Endothelial cell of umbilical vein (primary cell): ENCODE measurements around the gene FRMD4A.

Source experiments
- CTCF ChIP-seq, 2 donors: IDR thresholded peaks; 1 replicate in 1 of 2; 2 replicates in 1 of 2; pipeline ENCODE4 v1.5.1; 2011; ENCODE audit warnings: low read length in 2 of 2, mild to moderate bottlenecking in 2 of 2, moderate library complexity in 2 of 2, control low read depth in 1 of 2, inconsistent platforms in 1 of 2, low read depth in 1 of 2; ENCODE audit not compliant: insufficient read depth in 1 of 2; ENCODE audit errors: extremely low read depth in 1 of 2
- EZH2 ChIP-seq: IDR thresholded peaks from 2 replicates; pipeline ENCODE4 v1.6.1; 2012; ENCODE audit warnings: borderline replicate concordance, low read depth, mild to moderate bottlenecking, moderate library complexity, low read length, inconsistent platforms; ENCODE audit not compliant: severe bottlenecking
- MAX ChIP-seq: IDR thresholded peaks from 2 replicates; pipeline ENCODE4 v1.6.1; 2011; ENCODE audit not compliant: insufficient read depth, insufficient read length
- MYC ChIP-seq: IDR thresholded peaks from one replicate; pipeline ENCODE4 v1.6.1; 2011; ENCODE audit warnings: mild to moderate bottlenecking, low read depth, low read length
- POLR2A ChIP-seq: IDR thresholded peaks from 2 replicates; pipeline ENCODE4 v1.6.1; 2012; ENCODE audit warnings: low read depth, mild to moderate bottlenecking, control low read depth, low read length
- POLR2AphosphoS5 ChIP-seq: IDR thresholded peaks from 2 replicates; pipeline ENCODE4 v1.6.1; 2012; ENCODE audit warnings: low read depth, mild to moderate bottlenecking, control low read depth, low read length, moderate library complexity; ENCODE audit not compliant: insufficient read depth

GRCh38 chr10:14327527-14327926, 3.2 kb downstream of the FRMD4A start:
- TF ChIP-seq POLR2A (no peak), EZH2 (no peak), CTCF (IDR thresholded peaks at IDR 0.05; ENCODE audit: extremely low read depth in 1 of 2, insufficient read depth in 1 of 2, low read depth in 1 of 2, low read length in 2 of 2) (no peak), MAX (no peak), POLR2AphosphoS5 (no peak), MYC (no peak)
